K562 (cell line): Measurements from ENCODE around the gene DGCR8. TPM values are rescaled to one million over a fixed set of nuclear protein-coding genes. Genes with fewer than 3 reads are reported as not detected.

ENCODE experiments used
- CEBPB ChIP-seq: fragments of 450-650 bp; IDR thresholded peaks from 2 replicates; pipeline ENCODE4 v1.6.1; 2016; ENCODE audit warnings: missing genetic modification characterization, missing compliant biosample characterization
- E2F3 ChIP-seq: fragments of 250-450 bp; sonication (Bioruptor Pico); IDR thresholded peaks from 2 replicates; pipeline ENCODE4 v1.4.0; 2020; ENCODE audit warnings: mild to moderate bottlenecking
- ETS2 ChIP-seq: IDR thresholded peaks from 2 replicates; pipeline ENCODE4 v1.6.1; 2016; ENCODE audit warnings: borderline replicate concordance, missing genetic modification characterization, mild to moderate bottlenecking, moderate library complexity, missing compliant biosample characterization; ENCODE audit not compliant: poor library complexity, severe bottlenecking
- ETV6 ChIP-seq, 3 experiments: fragments of 150-350 bp in 1 of 3; sonication (generic) in 1 of 3; formaldehyde crosslinking in 1 of 3; IDR thresholded peaks; 2 replicates each; pipeline versions ENCODE4 v1.6.1 to v1.8.0; 2014 to 2022; ENCODE audit warnings: borderline replicate concordance in 2 of 3, low read depth in 2 of 3, antibody characterized with exemption in 1 of 3, low read length in 1 of 3, mild to moderate bottlenecking in 1 of 3, missing genetic modification reagents in 1 of 3
- FOXA3 ChIP-seq, 2 experiments: fragments of 450-650 bp in 1 of 2; sonication (generic) in 1 of 2; formaldehyde crosslinking; IDR thresholded peaks in 1 of 2; conservative IDR thresholded peaks in 1 of 2; 2 replicates each; pipeline versions ENCODE4 v1.4.0 to v1.8.0; 2020 to 2022; ENCODE audit warnings: mild to moderate bottlenecking in 2 of 2, missing genetic modification reagents in 1 of 2
- GMEB1 ChIP-seq: fragments of 250-450 bp; sonication (Bioruptor Pico); IDR thresholded peaks from 2 replicates; pipeline ENCODE4 v1.4.0; 2020; ENCODE audit warnings: mild to moderate bottlenecking
- KDM5B ChIP-seq: fragments of 200-600 bp; sonication (generic); IDR thresholded peaks from 2 replicates; pipeline ENCODE4 v1.6.1; 2012; ENCODE audit warnings: low read depth, mild to moderate bottlenecking, moderate library complexity, low read length, control low read depth, inconsistent platforms; ENCODE audit not compliant: insufficient replicate concordance
- POLR2A ChIP-seq: fragments of 450-650 bp; conservative IDR thresholded peaks from 2 replicates; pipeline ENCODE4 v1.6.1; 2016
- POU5F1 ChIP-seq: fragments of 150-350 bp; IDR thresholded peaks from 2 replicates; pipeline ENCODE4 v1.6.1; 2014; ENCODE audit warnings: borderline replicate concordance, low read length, low read depth, mild to moderate bottlenecking; ENCODE audit not compliant: partially characterized antibody
- PPARD ChIP-seq: fragments of 250-450 bp; sonication (Bioruptor Pico); IDR thresholded peaks from 2 replicates; pipeline ENCODE4 v1.8.0; 2022; ENCODE audit warnings: inconsistent platforms, mild to moderate bottlenecking, moderate library complexity
- RCOR1 ChIP-seq, 2 experiments: IDR thresholded peaks; 2 replicates each; pipeline ENCODE4 v1.6.1; 2012; ENCODE audit warnings: low read depth in 2 of 2, low read length in 2 of 2, borderline replicate concordance in 1 of 2, improper control_type of control experiment in 1 of 2
- SIN3A ChIP-seq, 2 experiments: fragments of 150-350 bp in 1 of 2; IDR thresholded peaks; 2 replicates each; pipeline ENCODE4 v1.6.1; 2011 to 2016; ENCODE audit warnings: borderline replicate concordance in 2 of 2, low read depth in 2 of 2, low read length in 2 of 2, mild to moderate bottlenecking in 2 of 2, moderate library complexity in 2 of 2; ENCODE audit not compliant: control insufficient read depth in 1 of 2
- SP2 ChIP-seq: IDR thresholded peaks from 2 replicates; pipeline ENCODE4 v1.6.1; 2011; ENCODE audit warnings: mild to moderate bottlenecking, low read depth, low read length, moderate library complexity; ENCODE audit not compliant: poor library complexity, severe bottlenecking; ENCODE audit errors: extremely low read depth
- THAP12 ChIP-seq: fragments of 250-450 bp; sonication (Bioruptor Pico); IDR thresholded peaks from 2 replicates; pipeline ENCODE4 v1.9.0; 2021; ENCODE audit warnings: mild to moderate bottlenecking, inconsistent platforms
- ZBTB17 ChIP-seq: fragments of 450-650 bp; formaldehyde crosslinking; IDR thresholded peaks from 2 replicates; pipeline ENCODE4 v1.4.0; 2020; ENCODE audit warnings: mild to moderate bottlenecking
- ZBTB9 ChIP-seq: fragments of 450-650 bp; formaldehyde crosslinking; IDR thresholded peaks from 2 replicates; pipeline ENCODE4 v1.4.0; 2020; ENCODE audit warnings: mild to moderate bottlenecking, moderate library complexity
- ZNF311 ChIP-seq: fragments of 250-450 bp; sonication (Bioruptor Pico); IDR thresholded peaks from 2 replicates; pipeline ENCODE4 v1.4.0; 2020; ENCODE audit warnings: mild to moderate bottlenecking, moderate library complexity
- ZNF347 ChIP-seq: fragments of 450-650 bp; formaldehyde crosslinking; IDR thresholded peaks from 2 replicates; pipeline ENCODE4 v1.4.0; 2020; ENCODE audit warnings: low read depth, mild to moderate bottlenecking, moderate library complexity
- ZNF584 ChIP-seq: fragments of 200-800 bp; sonication (Bioruptor generic); IDR thresholded peaks from 2 replicates; pipeline ENCODE4 v1.6.1; 2016; ENCODE audit warnings: low read depth, mild to moderate bottlenecking, missing genetic modification characterization, missing compliant biosample characterization
- polyA plus RNA-seq, 8 experiments: library from polyadenylated mRNA; depleted of rRNA in 4 of 8; stranded (reverse) in 5 of 8; unstranded in 3 of 8; fragments of >200 nt; fragmentation: Nextera tagmentation in 2 of 8; fragmentation: Illumina TruSeq in 1 of 8; extraction: Ambion mirVana in 2 of 8; extraction: Trizol in 1 of 8; gene quantifications; 2 replicates each; pipeline versions ENCODE4 v1.2.1 to v1.2.3, GENCODE V29; 2011 to 2014; ENCODE audit warnings: inconsistent platforms in 1 of 8, missing spikeins in 1 of 8
- total RNA-seq, 7 experiments: library from RNA; depleted of rRNA in 6 of 7; stranded (reverse); fragments of >200 nt in 6 of 7; fragmentation: Illumina TruSeq in 2 of 7; extraction: Trizol in 2 of 7; gene quantifications; 2 replicates each; pipeline versions ENCODE4 v1.2.1 to v1.2.3, GENCODE V29; 2011 to 2021; ENCODE audit warnings: low replicate concordance in 1 of 7

Gene DGCR8
- total and polyA plus RNA-seq, 9 of the 15 experiments (the other 6 are each of a cell fraction or from before 2014, with no cell fraction given) = 5.9 to 144 (median 80.1) TPM

GRCh38 chr22:20118300-20119020, 38.4 kb downstream of the DGCR8 start (continued):
- TF ChIP-seq THAP12 (CRISPR knock-in tag) (peak; percentile 81; the same call in 1 of the 2 replicates), SP2 (peak; percentile 21), ETS2 (tag) (no peak), ZNF584 (CRISPR knock-in tag) (no peak), FOXA3 (CRISPR knock-in tag; conservative IDR thresholded peaks at IDR 0.05 in 1 of 2, IDR thresholded peaks at IDR 0.05 in 1 of 2) (0 out of 4 replicates have a peak, but pooled peaks of 1 of the 2 experiments have one; percentile 26), POU5F1 (peak; percentile 66), KDM5B (peak; percentile 32), ZBTB17 (peak; percentile 75; the same call in 1 of the 2 replicates), ZNF311 (CRISPR knock-in tag) (0 out of 2 replicates have a peak, but pooled peaks have one; percentile 41), POLR2A (peak; percentile 52; the same call in 1 of the 2 replicates), CEBPB (0 out of 2 replicates have a peak, but pooled peaks have one; percentile 39), GMEB1 (CRISPR knock-in tag) (0 out of 2 replicates have a peak, but pooled peaks have one; percentile 3), RCOR1 (IDR thresholded peaks at IDR 0.05; ENCODE audit: borderline replicate concordance in 1 of 2, low read depth in 2 of 2, low read length in 2 of 2) (peak in 1 of 2 experiments; percentile 67; a peak in 1 of 4 replicates), ZBTB9 (CRISPR knock-in tag) (no peak), E2F3 (CRISPR knock-in tag) (peak; percentile 77; the same call in 1 of the 2 replicates), ETV6 (IDR thresholded peaks at IDR 0.05; ENCODE audit: borderline replicate concordance in 1 of 2, low read depth in 2 of 2, low read length in 1 of 2) (0 out of 4 replicates have a peak, but pooled peaks of 1 of the 2 experiments have one; percentile 14), ETV6 (CRISPR knock-in tag; IDR thresholded peaks at IDR 0.05; ENCODE audit: borderline replicate concordance) (no peak), SIN3A (IDR thresholded peaks at IDR 0.05; ENCODE audit: borderline replicate concordance in 2 of 2, control insufficient read depth in 1 of 2, low read depth in 2 of 2, low read length in 2 of 2) (peak in 1 of 2 experiments; percentile 24; a peak in 1 of 4 replicates), ZNF347 (peak; percentile 14; the same call in 1 of the 2 replicates), PPARD (CRISPR knock-in tag) (0 out of 2 replicates have a peak, but pooled peaks have one; percentile 26)
